Measurements from ENCODE around the gene EMD. TPM values are rescaled to one million over a fixed set of nuclear protein-coding genes. Genes with fewer than 3 reads are reported as not detected.

The EMD gene
- total RNA-seq, 1 donor from 2014 or later: 18.3 TPM

DNA sequence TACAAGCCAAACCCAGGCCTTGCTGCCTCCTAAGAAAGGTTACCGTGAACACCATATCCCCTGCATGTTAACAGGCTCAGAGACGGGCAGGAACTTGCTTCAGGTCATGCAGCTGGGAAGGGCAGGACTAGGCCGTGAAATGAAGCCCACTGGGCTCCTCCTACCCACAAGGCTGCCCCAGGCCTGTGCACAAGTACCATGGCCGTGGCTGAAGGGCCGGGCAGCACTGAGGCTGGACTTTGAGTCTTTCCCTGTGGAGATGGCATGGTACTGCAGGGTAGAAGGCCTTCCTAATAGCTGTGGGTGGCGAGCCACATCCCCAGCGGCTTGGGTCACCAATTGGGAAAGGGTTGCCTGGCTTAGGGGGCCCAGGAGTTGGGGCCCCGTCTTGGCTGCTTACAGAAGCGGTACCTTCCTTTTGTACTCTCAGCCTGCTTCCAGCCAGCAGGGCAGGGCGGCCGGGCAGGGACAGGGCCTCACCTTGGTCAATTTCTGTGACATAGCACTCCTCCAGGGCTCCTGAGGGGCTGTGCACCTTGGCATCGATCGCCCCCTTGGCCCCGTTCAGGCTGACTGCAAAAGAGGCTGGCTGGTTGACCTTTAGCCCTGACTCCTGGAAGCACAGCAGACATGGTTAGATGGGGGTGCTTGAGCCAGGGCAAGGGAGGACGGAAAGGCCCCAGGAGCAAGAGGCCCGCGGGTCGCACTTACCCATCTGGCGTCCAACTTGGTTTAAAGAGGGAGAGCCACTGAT is 28.5 kb upstream of the EMD start:
- H3K27me3 Mint-ChIP-seq (ENCODE audit: insufficient read depth, low read depth): peaks cover 15% of the 10 kb centered on the region

DNA sequence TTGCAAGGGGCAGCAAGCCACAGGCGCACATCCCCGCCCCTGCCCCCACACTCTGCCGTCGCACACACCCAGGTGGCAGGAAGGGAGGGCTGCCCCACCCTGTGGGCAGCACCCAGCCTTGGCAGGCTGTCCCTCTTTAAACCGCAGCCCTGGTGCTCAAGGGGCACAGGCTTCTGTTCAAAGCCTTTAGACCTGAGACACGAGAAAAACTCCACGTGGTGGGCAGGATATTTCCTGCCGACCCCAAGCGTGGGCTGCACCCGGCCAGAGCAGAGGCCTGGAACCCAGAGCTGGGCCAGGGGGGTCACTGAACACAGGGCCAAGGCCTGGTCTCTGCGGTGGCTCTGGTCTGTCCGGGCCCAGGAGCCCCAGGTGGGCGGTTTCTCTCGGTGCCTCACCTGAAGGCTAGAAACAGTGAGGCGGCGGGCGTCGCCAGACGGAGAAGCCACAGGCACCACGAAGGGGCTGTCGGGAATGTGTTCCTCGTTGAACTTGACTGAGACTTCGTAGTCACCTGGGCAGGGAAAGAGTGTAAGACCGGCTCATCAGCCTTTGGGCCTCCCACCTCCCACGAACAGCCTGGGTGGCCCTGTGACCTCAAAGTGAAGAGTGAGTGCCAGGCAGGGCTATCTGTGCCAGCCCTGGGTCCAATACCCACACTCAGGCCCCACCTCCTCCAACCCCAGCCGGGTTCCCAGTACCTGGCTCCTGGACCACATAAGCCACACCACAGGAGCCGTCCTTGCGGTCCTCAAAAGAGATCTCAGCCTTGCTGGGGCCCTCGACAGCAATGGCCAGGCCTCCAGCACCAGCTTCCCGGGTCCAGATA is 27.7 kb upstream of the EMD start:
- H3F3A ChIP-seq (ENCODE audit: low read depth): peaks cover 10% of the 10 kb centered on the region
- no peak overlapping the region for H3K9ac ChIP-seq
- no peak overlapping the region for H3K27ac ChIP-seq
- H2AFZ ChIP-seq (replicated peaks): no peak overlapping the region
- H3K79me2 ChIP-seq (ENCODE audit: low read depth): no peaks in the 10 kb centered on the region
- no peak overlapping the region for H3K4me3 ChIP-seq
- TF ChIP-seq, protein P1, sequence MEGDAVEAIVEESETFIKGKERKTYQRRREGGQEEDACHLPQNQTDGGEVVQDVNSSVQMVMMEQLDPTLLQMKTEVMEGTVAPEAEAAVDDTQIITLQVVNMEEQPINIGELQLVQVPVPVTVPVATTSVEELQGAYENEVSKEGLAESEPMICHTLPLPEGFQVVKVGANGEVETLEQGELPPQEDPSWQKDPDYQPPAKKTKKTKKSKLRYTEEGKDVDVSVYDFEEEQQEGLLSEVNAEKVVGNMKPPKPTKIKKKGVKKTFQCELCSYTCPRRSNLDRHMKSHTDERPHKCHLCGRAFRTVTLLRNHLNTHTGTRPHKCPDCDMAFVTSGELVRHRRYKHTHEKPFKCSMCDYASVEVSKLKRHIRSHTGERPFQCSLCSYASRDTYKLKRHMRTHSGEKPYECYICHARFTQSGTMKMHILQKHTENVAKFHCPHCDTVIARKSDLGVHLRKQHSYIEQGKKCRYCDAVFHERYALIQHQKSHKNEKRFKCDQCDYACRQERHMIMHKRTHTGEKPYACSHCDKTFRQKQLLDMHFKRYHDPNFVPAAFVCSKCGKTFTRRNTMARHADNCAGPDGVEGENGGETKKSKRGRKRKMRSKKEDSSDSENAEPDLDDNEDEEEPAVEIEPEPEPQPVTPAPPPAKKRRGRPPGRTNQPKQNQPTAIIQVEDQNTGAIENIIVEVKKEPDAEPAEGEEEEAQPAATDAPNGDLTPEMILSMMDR (IDR thresholded peaks at IDR 0.05): no peak
- TF ChIP-seq EZH2 (IDR thresholded peaks at IDR 0.05) (no peak), EZH2phosphoT487 (IDR thresholded peaks at IDR 0.05) (no peak)
- no peaks in the 10 kb centered on the region for H3K36me3 ChIP-seq
- peaks cover 2% of the 10 kb centered on the region for H3K36me3 Mint-ChIP-seq
- H3K27ac Mint-ChIP-seq: no peak overlapping the region
- no peak overlapping the region for H3K4me2 ChIP-seq
- no peak overlapping the region for H3K4me3 Mint-ChIP-seq
- H3K9me3 ChIP-seq (ENCODE audit: low read depth): no peaks in the 10 kb centered on the region
- H4K20me1 ChIP-seq (ENCODE audit: low read depth): peaks cover 45% of the 10 kb centered on the region
- no peak for DNase-seq (ENCODE audit: low spot score)
- H3K27me3 ChIP-seq: no peaks in the 10 kb centered on the region
- peaks cover 15% of the 10 kb centered on the region for H3K27me3 Mint-ChIP-seq (ENCODE audit: insufficient read depth, low read depth)
- H3K4me1 ChIP-seq: no peaks in the 10 kb centered on the region
- peaks cover 9% of the 10 kb centered on the region for H3K4me1 Mint-ChIP-seq
- H3K9me3 Mint-ChIP-seq: peaks cover 9% of the 10 kb centered on the region

More for the DNA sequence above, 28.5 kb upstream of the EMD start:
- TF ChIP-seq, protein P1 (IDR thresholded peaks at IDR 0.05): no peak
- no peak for TF ChIP-seq EZH2phosphoT487 (IDR thresholded peaks at IDR 0.05)
- TF ChIP-seq EZH2 (IDR thresholded peaks at IDR 0.05): no peak
- DNase-seq (ENCODE audit: low spot score): no peak
- Mint-ChIP-seq H3K27ac (no peak overlapping the region), H3K4me3 (no peak overlapping the region), H3K9me3 (peaks cover 5% of the 10 kb centered on the region), H3K4me1 (peaks cover 9% of the 10 kb centered on the region), H3K36me3 (no peaks in the 10 kb centered on the region)
- no peaks in the 10 kb centered on the region for H3K79me2 ChIP-seq (ENCODE audit: low read depth)
- H4K20me1 ChIP-seq (ENCODE audit: low read depth): peaks cover 45% of the 10 kb centered on the region
- H3K27me3 ChIP-seq: no peaks in the 10 kb centered on the region
- no peak overlapping the region for H3K27ac ChIP-seq
- H3K4me1 ChIP-seq: no peaks in the 10 kb centered on the region
- H2AFZ ChIP-seq (replicated peaks): no peak overlapping the region
- H3K9ac ChIP-seq: no peak overlapping the region
- H3K4me3 ChIP-seq: no peak overlapping the region
- H3K9me3 ChIP-seq (ENCODE audit: low read depth): no peaks in the 10 kb centered on the region
- no peak overlapping the region for H3K4me2 ChIP-seq
- peaks cover 10% of the 10 kb centered on the region for H3F3A ChIP-seq (ENCODE audit: low read depth)
- H3K36me3 ChIP-seq: no peaks in the 10 kb centered on the region

DNA sequence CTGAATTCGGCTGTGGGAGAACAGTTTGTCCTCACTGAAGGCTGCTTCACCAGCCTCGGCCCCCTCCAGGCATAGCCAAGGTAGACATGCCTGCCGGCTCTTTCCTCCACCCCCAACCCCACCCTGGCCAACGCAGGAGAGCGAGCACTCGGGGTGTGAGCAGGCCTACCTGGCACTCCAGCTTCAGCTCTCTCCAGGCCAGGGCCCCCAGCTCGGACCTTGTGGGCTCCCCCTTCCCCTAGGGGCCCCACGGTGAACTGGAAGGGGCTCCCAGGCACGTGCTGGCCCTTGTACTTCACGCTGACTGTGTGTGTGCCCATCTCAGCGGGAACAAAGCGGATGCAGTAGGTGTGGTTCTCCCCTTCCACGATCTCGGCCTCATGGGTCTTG is 27.1 kb upstream of the EMD start:
- TF ChIP-seq EZH2 (IDR thresholded peaks at IDR 0.05) (no peak), EZH2phosphoT487 (IDR thresholded peaks at IDR 0.05) (no peak)
- TF ChIP-seq, protein P1 (IDR thresholded peaks at IDR 0.05): no peak
- DNase-seq (ENCODE audit: low spot score): no peak
- Mint-ChIP-seq H3K4me3 (no peak overlapping the region), H3K36me3 (peaks cover 2% of the 10 kb centered on the region), H3K4me1 (peaks cover 9% of the 10 kb centered on the region), H3K9me3 (peaks cover 9% of the 10 kb centered on the region), H3K27me3 (ENCODE audit: insufficient read depth, low read depth) (peaks cover 15% of the 10 kb centered on the region), H3K27ac (no peak overlapping the region)
- no peaks in the 10 kb centered on the region for H3K4me1 ChIP-seq
- peaks cover 47% of the 10 kb centered on the region for H4K20me1 ChIP-seq (ENCODE audit: low read depth)
- peaks cover 10% of the 10 kb centered on the region for H3F3A ChIP-seq (ENCODE audit: low read depth)
- H3K27me3 ChIP-seq: no peaks in the 10 kb centered on the region
- H3K4me2 ChIP-seq: no peak overlapping the region
- no peak overlapping the region for H3K27ac ChIP-seq
- no peaks in the 10 kb centered on the region for H3K79me2 ChIP-seq (ENCODE audit: low read depth)
- H3K4me3 ChIP-seq: no peak overlapping the region
- no peaks in the 10 kb centered on the region for H3K36me3 ChIP-seq
- H2AFZ ChIP-seq (replicated peaks): no peak overlapping the region
- no peak overlapping the region for H3K9ac ChIP-seq
- H3K9me3 ChIP-seq (ENCODE audit: low read depth): no peaks in the 10 kb centered on the region

Measured in neural progenitor cell (in vitro differentiated cells).